NCI-H2196 (cell line): ENCODE results near the gene PRRC2B.
A peak's percentile ranks its signal among the peaks of the same experiment; 100 is the strongest.
"Not testable (repeated sequence)": the region's sequence is repeated elsewhere in the genome, so short reads cannot be mapped to it uniquely, and the experiment has no call there.

Source experiments
- DNase-seq: peaks from one replicate; lab custom pipeline; 2025; ENCODE audit not compliant: unreplicated experiment; lab: John Stamatoyannopoulos, UW

Gene PRRC2B

DNA sequence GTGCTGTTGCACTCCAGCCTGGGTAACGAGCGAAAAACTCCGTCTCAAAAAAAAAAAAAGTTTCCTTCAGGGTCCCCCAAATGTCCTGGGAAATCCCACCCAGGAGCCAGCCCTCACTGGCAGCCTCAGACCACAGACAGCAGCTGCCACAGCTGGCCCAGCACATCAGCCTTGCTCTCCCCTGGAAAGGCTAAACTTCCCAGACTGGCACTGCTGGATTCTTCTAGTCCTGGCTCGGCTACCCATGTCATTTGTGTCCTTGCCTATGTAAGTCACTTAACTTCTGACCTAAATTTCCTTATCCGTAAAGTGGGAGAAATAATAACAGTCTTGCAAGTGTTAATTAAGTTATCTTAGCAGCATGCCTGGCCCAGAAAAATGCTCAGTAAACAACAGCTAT is 8.6 kb upstream of the PRRC2B start:
- DNase-seq = no peak

DNA sequence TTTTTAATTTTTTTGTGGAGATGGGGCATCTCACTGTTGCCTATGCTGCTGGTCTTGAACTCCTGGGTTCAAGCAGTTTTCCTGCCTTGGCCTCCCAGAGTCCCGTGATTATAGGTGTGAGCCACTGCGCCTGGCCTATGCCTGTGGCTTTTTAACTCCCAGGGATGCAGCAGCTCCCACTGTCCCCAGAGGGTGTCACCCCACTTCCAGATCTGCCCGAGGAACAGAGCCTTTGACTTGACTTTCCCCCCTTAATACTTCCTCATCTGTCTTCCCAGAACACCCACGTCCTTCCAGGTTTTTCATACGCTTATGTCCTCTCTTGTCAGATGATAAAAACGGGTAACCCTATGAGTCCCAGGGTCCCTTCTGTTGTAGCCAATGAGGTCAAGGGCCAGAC is 7.6 kb upstream of the PRRC2B start:
- DNase-seq = no peak

GRCh38 chr9:131387394-131387793 is 6.5 kb upstream of the PRRC2B start:
- no peak for DNase-seq

DNA sequence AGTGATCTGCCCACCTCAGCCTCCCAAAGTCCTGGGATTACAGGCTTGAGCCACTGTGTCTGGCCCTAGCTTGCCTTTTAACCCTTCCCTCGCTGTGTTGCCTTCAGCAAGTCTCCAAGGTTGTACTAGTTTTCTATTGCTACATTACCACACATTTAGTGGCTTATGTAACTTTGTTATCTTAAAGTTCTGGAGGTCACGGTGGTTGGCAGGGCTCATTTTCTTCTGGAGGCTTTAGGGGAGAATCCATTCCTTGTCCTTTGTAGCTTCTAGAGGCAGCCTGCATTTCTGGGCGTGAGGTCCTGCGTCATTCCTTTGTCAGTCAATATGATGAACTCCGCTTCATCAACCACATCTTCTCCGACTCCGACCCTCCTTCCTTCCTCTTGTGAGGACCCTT is 2.9 kb upstream of the PRRC2B start:
- DNase-seq = no peak

- no peak for DNase-seq
Measured at GRCh38 chr9:131391504-131391903, 2.4 kb upstream of the PRRC2B start.

GRCh38 chr9:131394464-131395156 is 724 bp downstream of the PRRC2B start:
- peak; percentile 31 for DNase-seq

DNA sequence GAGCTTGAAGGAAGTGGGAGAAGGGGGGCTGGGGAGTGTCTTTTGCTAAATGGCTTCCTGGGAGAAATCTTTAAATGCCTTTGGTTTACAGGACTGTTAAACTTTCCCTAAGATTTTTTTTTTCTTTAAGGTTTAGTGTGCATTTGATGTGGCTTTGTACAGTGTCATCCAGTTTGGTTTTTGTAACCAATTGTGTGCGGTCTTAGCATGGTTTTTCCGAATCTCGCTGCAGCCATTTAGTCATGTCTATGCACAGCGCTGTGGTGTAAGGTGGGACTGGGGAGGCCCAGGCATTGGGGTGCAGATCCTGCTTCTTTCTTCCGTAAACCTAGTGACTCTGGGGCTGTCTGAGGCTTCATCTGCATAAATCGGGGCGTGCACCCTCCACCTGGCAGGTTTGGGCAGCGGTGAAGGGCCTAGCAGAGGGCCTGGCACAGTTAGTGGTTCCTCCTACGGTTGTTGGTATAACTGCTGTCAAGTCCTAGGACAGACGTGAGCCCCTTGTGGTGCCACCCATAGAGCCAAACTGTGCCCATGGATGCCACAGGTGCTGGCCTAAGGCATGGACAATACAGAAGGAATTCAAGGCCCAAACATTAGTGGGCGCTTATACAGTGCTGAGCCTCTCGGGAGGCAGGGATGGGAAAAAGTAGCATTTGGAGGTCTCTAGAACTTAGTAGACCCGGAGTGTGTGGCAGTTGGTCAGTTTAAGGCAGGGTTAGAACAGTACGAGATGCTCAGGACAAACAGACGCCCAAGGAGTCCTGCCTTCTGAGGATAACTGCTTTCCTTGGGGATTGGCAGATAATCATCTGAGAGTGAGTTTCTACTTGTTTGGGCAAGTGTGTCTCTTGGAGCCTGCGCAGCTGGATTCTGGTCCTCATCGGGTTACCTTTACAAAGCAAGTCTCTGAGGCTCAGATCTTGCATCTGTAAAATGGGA is 1.5 kb downstream of the PRRC2B start:
- no peak for DNase-seq

DNA sequence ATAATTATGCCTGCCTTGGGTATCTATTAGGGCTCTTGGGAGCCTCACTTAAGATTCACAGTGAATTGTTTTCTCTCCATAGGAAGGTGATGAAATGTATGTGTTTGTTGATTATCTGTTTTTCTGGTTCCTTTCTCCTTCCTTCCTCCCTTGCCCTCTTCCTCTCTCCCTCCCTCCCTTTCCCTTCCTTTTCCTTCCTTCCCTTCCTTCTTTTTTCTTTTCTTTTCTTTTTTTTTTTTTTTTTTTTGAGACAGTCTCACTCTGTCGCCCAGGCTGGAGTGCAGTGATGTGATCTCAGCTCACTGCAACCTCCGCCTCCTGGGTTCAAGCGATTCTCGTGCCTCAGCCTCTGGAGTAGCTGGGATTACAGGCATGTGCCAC is 2.2 kb downstream of the PRRC2B start:
- not testable (repeated sequence) for DNase-seq

- DNase-seq = no peak
Measured at GRCh38 chr9:131396626-131397025, 2.7 kb downstream of the PRRC2B start.

DNA sequence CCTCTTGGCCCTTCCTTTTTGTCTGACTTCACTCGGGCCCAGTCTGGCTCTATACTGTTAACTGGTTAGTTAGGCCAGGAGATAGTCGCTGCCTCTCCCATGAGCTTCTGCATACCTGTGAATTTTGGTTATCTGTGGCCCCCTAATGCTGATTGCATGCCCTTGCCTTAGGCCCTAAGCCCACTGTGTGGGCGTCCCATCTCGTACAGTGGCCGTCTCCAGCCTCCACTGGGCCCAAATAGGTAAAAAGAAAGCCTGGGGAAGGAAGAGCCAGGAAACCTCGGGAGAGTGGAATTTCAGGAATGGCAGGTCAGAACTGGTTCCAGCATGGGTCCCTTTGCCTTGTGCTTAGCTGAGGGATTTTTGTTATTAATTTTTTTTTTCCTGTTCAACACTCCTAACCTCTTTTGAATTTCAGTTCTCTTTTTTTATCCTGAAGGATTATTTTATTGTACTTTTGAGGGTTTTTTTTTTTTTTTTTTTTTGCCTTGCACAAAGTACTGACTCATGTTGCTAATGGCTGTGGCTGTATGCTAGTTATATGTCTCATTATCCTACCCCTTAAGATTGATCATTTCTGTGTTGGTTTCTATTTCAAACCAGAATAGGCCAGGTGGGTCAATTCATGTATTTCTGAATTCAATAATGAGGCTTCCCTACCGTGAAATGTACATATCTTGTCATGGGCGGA is 3.4 kb downstream of the PRRC2B start:
- DNase-seq = no peak

GRCh38 chr9:131398204-131398603 is 4.3 kb downstream of the PRRC2B start:
- no peak for DNase-seq

GRCh38 chr9:131399972-131400371 is 6.1 kb downstream of the PRRC2B start:
- DNase-seq = no peak

- DNase-seq = no peak
Measured at GRCh38 chr9:131400627-131401026, 6.7 kb downstream of the PRRC2B start.

- DNase-seq = peak; percentile 54
Measured at GRCh38 chr9:131402073-131402472, 8.2 kb downstream of the PRRC2B start.

DNA sequence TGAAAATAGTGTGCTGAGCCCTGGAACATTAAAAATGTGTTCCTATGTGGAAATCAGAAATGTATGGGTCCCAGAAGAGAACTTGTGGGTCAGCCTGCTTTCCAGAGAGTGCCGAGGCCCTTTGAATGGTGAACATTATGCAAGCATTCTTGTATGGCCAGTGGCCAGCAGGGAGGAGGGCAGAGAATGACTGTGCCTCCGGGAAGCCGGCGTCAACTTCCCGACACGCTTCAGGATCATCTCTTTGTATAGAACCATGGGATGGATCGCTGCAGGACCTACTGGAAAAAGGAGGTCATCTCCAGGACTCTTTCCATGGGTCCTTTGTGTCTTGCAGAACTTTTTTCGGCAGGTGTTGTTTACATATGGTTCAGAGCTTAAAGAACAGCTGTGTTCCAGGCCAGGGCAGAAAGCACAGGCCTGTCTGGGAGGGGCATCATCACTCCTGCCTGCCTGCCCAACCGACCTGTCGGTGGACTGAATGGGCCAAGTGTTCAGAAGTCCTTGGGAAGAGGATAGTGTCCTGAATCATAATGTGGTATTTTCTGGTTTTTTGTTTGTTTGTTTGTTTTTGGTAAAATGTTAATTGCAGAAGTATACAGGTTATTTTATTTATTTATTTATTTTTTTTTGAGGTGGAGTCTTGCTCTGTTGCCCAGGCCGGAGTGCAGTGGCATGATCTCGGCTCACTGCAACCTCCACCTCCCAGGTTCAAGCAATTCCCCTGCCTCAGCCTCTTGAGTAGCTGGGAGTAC is 9.0 kb downstream of the PRRC2B start:
- peak; percentile 77 for DNase-seq

GRCh38 chr9:131403493-131403773 is 9.5 kb downstream of the PRRC2B start:
- no peak for DNase-seq

GRCh38 chr9:131404581-131404980 is 10.7 kb downstream of the PRRC2B start:
- no peak for DNase-seq

GRCh38 chr9:131404987-131405386 is 11.1 kb downstream of the PRRC2B start:
- no peak for DNase-seq

GRCh38 chr9:131405428-131405827 is 11.5 kb downstream of the PRRC2B start:
- DNase-seq = no peak

DNA sequence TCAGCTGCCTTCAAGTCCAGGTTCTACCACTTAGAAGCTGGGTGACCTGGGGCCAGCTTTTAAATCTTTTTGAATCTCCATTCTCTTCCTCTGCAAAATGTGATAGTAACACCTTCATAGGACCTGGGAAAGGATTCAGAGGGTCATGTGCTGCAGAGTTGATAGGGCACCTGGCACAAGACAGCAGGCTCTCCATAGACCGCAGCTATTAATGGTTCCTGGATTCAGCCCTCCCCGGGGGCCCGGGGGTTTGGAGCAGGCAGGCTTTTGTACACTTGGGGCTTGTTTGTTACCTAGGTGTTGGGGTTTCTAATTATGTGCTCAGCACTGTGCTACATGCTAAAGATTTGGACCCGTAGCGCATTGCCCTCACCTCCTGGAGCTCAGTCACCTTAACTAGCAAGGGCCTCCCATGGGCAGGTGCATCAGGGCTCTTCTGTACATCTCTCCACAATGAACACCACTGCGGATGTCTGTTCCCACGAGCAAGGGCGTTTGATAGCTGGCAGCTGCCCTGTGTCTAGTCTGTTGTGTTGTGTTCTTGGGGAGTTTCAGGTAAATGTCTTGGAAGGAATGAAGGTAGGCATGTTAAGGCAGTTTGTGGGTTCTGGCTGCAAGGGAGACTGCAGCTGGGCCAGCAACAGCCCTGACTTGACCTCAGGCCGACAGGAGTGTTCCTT is 12.1 kb downstream of the PRRC2B start:
- DNase-seq = no peak
